GM12874 (cell line): ENCODE data around the gene PTPRG.

Experiments used
- CTCF ChIP-seq: IDR thresholded peaks from 2 replicates; pipeline ENCODE4 v1.5.1; 2011; ENCODE audit warnings: low read depth, mild to moderate bottlenecking, control low read depth, low read length, moderate library complexity; ENCODE audit not compliant: insufficient read depth

The PTPRG gene

DNA sequence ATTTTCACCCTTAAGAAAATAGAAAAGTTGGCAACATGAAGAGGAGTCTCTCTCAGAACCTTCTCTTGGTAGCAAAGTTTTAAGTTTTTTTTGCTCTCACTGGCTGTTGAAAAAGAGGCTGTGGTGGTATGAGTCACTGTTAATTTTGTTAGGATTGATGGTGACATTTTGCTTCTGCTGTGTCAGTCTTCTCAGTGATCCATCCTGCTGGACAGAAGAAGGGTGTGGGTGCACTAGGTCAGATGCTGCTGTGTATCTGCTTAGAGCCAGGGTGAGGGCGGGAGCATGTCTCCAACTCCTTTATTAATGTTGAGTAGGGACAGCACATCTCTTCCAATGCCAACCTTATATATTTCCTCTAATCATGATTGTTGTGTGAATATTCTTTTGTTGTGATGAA lies 442.5 kb downstream of the PTPRG start:
- TF ChIP-seq CTCF = no peak

GRCh38 chr3:62007036-62007435 lies 445.7 kb downstream of the PTPRG start:
- no peak for TF ChIP-seq CTCF

GRCh38 chr3:62010989-62011388 lies 449.6 kb downstream of the PTPRG start:
- TF ChIP-seq CTCF = no peak

DNA sequence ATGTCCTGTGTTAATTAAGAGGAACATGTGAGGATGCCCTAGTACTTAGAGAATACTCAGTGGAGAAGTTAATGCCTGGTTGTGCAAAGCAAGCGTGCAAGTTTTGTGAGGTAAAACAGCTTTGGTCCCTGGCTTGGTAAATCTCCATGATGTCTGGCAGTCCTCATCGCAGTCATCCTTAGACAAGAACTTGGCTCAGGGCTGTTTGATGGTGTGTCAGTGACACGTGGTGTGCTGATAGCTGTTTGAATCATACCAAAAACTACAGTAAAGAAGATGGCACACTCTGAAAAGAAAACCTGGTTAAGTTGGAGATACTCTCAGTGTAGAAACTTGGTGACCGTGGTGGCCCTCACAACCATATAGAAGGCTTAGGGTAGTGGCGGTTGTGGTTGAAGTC lies 450.3 kb downstream of the PTPRG start:
- no peak for TF ChIP-seq CTCF

- no peak for TF ChIP-seq CTCF
These were observed 452.6 kb downstream of the PTPRG start for GRCh38 chr3:62013951-62014350.

DNA sequence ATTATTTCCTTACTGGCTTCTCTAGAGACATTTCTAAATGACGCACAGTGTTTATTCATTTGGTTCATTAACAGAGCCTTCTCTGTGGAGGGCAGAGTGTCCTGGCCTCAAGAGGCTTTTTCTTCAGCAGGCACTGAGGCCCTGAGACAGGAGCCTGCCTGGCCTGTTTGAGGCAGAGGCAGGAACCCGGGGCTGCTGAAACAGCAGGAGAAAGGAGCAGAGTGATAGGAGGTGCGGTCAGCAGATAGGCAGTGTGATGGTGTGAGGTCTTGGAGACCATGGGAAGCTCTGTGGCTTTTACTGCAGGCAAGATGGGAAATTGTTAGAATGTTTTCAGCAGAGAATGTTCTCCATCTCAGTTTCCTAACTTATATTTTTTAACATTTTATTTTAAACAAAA lies 453.7 kb downstream of the PTPRG start:
- no peak for TF ChIP-seq CTCF

DNA sequence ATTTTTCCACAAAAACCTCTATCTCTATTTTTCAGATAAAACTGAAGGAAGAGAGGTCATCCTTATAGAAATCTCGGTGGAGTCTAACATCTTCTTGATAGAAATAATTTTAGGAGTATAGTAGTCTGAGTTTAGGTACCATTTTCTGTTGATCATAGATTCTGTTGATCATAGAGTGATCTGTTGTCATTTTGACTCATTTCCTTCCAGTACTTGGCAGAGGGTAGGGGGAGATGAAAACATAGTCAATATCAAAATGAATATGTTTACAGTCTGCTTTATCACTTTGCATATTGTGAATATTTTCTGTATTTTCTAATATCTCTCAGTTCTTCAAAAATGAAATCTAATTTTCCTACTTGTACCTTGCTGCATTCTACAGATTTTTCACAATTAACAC lies 458.5 kb downstream of the PTPRG start:
- no peak for TF ChIP-seq CTCF

- no peak for TF ChIP-seq CTCF
These were observed 459.3 kb downstream of the PTPRG start for GRCh38 chr3:62020706-62021105.
